Measurements from ENCODE around the gene SULF2.

DNA sequence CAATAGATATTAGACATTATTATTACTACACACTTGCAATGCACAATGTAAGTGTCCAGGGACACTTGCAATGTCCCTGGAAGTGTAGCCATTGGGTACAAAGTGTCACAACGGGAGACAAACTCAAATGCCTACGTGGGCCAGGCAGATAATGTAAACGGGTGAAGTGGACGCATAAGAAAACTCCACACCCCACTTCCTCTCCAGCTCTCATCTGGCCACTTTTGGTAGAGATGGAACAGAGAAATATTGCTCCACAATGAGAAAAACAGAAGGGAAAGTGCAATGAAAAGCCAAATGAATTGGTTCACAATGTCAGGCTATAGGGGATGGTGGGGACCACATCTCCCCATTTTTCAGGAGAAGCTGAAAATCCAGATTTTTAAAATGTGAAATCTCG, 9.4 kb downstream of the SULF2 start:
- TF ChIP-seq TOX (CRISPR knock-in tag; IDR thresholded peaks at IDR 0.05; ENCODE audit: borderline replicate concordance): no peak
- TF ChIP-seq, protein P1, sequence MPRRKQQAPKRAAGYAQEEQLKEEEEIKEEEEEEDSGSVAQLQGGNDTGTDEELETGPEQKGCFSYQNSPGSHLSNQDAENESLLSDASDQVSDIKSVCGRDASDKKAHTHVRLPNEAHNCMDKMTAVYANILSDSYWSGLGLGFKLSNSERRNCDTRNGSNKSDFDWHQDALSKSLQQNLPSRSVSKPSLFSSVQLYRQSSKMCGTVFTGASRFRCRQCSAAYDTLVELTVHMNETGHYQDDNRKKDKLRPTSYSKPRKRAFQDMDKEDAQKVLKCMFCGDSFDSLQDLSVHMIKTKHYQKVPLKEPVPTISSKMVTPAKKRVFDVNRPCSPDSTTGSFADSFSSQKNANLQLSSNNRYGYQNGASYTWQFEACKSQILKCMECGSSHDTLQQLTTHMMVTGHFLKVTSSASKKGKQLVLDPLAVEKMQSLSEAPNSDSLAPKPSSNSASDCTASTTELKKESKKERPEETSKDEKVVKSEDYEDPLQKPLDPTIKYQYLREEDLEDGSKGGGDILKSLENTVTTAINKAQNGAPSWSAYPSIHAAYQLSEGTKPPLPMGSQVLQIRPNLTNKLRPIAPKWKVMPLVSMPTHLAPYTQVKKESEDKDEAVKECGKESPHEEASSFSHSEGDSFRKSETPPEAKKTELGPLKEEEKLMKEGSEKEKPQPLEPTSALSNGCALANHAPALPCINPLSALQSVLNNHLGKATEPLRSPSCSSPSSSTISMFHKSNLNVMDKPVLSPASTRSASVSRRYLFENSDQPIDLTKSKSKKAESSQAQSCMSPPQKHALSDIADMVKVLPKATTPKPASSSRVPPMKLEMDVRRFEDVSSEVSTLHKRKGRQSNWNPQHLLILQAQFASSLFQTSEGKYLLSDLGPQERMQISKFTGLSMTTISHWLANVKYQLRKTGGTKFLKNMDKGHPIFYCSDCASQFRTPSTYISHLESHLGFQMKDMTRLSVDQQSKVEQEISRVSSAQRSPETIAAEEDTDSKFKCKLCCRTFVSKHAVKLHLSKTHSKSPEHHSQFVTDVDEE (CRISPR knock-in tag; IDR thresholded peaks at IDR 0.05): no peak
- no peak for TF ChIP-seq ZC3H10 (CRISPR knock-in tag; IDR thresholded peaks at IDR 0.05)
- no peak for TF ChIP-seq TCF4 (CRISPR knock-in tag; IDR thresholded peaks at IDR 0.05; ENCODE audit: borderline replicate concordance)
- no peak for TF ChIP-seq SNAI2 (CRISPR knock-in tag; IDR thresholded peaks at IDR 0.05)
- no peak for TF ChIP-seq ZNF8 (CRISPR knock-in tag; IDR thresholded peaks at IDR 0.05)
- no peak for TF ChIP-seq ZNF70 (CRISPR knock-in tag; IDR thresholded peaks at IDR 0.05)
- no peak for TF ChIP-seq ZNF565 (CRISPR knock-in tag; conservative IDR thresholded peaks at IDR 0.05; ENCODE audit: low read depth)
